Choroid plexus epithelial cell (primary cell): ENCODE results near the gene GALNT11.
A peak's percentile ranks its signal among the peaks of the same experiment; 100 is the strongest.

Experiments used
- DNase-seq: peaks from one replicate; pipeline ENCODE4 v3.0.0-alpha.2; 2010; ENCODE audit warnings: low read depth
- H3K4me3 ChIP-seq: 2 replicates; pipeline ENCODE4 v1.5.1; 2011; ENCODE audit warnings: low read depth, mild to moderate bottlenecking, control low read depth, low read length, moderate library complexity
- TF ChIP-seq, protein P1 (sequence below): conservative IDR thresholded peaks from 2 replicates; pipeline ENCODE4 v1.5.1; 2011; ENCODE audit warnings: low read depth, mild to moderate bottlenecking, control low read depth, inconsistent platforms, low read length, moderate library complexity

GALNT11 gene

DNA sequence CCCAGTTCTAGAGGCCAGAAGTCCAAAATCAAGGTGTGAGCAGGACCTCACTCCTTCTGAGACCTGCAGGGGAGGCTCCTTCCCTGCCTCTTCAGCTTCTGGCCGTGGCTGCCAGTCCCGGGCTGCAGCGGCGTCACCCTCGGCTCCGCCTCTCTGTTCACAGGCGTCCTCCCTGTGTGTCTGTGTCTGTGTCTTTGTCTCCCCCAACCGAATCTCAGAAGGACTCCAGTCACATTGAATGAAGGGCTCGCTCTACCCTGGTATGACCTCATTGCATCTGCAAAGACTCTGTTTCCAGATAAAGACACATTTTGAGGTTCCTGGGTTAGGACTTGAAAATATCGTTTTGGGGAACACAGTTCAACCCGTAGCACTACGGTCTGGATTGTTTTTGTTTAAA is 33.1 kb upstream of the GALNT11 start:
- peak; percentile 33 for DNase-seq
- TF ChIP-seq, protein P1, sequence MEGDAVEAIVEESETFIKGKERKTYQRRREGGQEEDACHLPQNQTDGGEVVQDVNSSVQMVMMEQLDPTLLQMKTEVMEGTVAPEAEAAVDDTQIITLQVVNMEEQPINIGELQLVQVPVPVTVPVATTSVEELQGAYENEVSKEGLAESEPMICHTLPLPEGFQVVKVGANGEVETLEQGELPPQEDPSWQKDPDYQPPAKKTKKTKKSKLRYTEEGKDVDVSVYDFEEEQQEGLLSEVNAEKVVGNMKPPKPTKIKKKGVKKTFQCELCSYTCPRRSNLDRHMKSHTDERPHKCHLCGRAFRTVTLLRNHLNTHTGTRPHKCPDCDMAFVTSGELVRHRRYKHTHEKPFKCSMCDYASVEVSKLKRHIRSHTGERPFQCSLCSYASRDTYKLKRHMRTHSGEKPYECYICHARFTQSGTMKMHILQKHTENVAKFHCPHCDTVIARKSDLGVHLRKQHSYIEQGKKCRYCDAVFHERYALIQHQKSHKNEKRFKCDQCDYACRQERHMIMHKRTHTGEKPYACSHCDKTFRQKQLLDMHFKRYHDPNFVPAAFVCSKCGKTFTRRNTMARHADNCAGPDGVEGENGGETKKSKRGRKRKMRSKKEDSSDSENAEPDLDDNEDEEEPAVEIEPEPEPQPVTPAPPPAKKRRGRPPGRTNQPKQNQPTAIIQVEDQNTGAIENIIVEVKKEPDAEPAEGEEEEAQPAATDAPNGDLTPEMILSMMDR = peak; percentile 35
- H3K4me3 ChIP-seq = no peak overlapping the region

- TF ChIP-seq, protein P1 = no peak
- DNase-seq = no peak
- H3K4me3 ChIP-seq = no peak overlapping the region
Observed at GRCh38 chr7:151993977-151994676, 31.3 kb upstream of the GALNT11 start.

- DNase-seq = peak; percentile 17
- TF ChIP-seq, protein P1 = no peak
- H3K4me3 ChIP-seq = no peak overlapping the region
Observed at GRCh38 chr7:151999424-152000090, 25.9 kb upstream of the GALNT11 start.

- DNase-seq = peak; percentile 11
- TF ChIP-seq, protein P1 = no peak
- H3K4me3 ChIP-seq = no peak overlapping the region
Observed at GRCh38 chr7:152000191-152000590, 25.3 kb upstream of the GALNT11 start.

DNA sequence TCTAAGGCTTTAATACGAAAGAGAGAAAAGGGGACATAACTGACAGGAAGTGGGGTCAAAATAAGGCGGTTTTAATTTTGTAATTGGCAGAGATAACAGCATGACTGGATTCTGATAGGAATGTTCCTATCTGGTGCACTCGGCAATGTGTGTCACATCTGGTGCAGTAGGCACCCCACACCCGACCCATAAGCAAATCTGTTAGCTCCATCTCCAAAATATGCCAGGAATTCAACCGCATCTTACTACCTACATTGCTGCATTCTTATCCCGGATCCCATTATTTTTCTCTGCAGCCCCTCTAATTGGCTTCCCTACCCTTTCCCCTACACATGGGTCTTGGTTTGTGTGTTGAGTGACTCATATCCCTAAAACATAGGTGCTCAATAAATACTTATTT is 19.1 kb upstream of the GALNT11 start:
- TF ChIP-seq, protein P1 = no peak
- DNase-seq = peak; percentile 18
- no peak overlapping the region for H3K4me3 ChIP-seq

- TF ChIP-seq, protein P1 = no peak
- DNase-seq = peak; percentile 30
- no peak overlapping the region for H3K4me3 ChIP-seq
Observed at GRCh38 chr7:152011860-152012259, 13.6 kb upstream of the GALNT11 start.

- TF ChIP-seq, protein P1 = no peak
- H3K4me3 ChIP-seq = no peak overlapping the region
- DNase-seq = no peak
Observed at GRCh38 chr7:152013230-152013629, 12.2 kb upstream of the GALNT11 start.
